Naive thymus-derived CD4-positive, alpha-beta T cell (primary cell): ENCODE measurements around the gene KIAA0232. TPM values are rescaled to one million over a fixed set of nuclear protein-coding genes. Genes with fewer than 3 reads are reported as not detected.
A peak's percentile ranks its signal among the peaks of the same experiment; 100 is the strongest.
"Not testable (repeated sequence)": the region's sequence is repeated elsewhere in the genome, so short reads cannot be mapped to it uniquely, and the experiment has no call there.

ENCODE experiments used
- ATAC-seq: fragments of 150-1000 bp; cut with Tn5 transposase; 2 replicates; pipeline ENCODE4 v1.10.0; 2021; ENCODE audit warnings: mild to moderate bottlenecking, moderate library complexity
- CTCF ChIA-PET: fragments of 350-600 bp; sonication (Branson Sonifier 250); formaldehyde crosslinking; loops from one replicate; lab custom pipeline; 2021; ENCODE audit warnings: antibody characterized with exemption; lab: Charles Lee
- POLR2A ChIA-PET: fragments of 350-600 bp; sonication (Branson Sonifier 250); formaldehyde crosslinking; loops from one replicate; lab custom pipeline; 2021; ENCODE audit warnings: antibody characterized with exemption, inconsistent platforms; lab: Charles Lee
- DNase-seq, 9 donors: peaks; one replicate each; pipeline versions ENCODE4 v3.0.0 to v3.0.0-alpha.2; 2020 to 2022; ENCODE audit warnings: mixed read lengths in 1 of 9
- H3K27ac ChIP-seq: one replicate; pipeline ENCODE4 v1.7.0; 2013; ENCODE audit warnings: mild to moderate bottlenecking, low read depth, low read length, moderate library complexity
- H3K27me3 ChIP-seq, 2 donors: one replicate each; pipeline ENCODE4 v1.7.0; 2013; ENCODE audit warnings: low read length in 2 of 2, mild to moderate bottlenecking in 2 of 2, moderate library complexity in 2 of 2; ENCODE audit not compliant: control insufficient read depth in 2 of 2, insufficient read depth in 2 of 2
- H3K36me3 ChIP-seq, 3 experiments: 1 replicate in 2 of 3; 2 replicates in 1 of 3; pipeline ENCODE4 v1.7.0; 2013; ENCODE audit warnings: low read length in 3 of 3, mild to moderate bottlenecking in 3 of 3, moderate library complexity in 1 of 3; ENCODE audit not compliant: insufficient read depth in 3 of 3, control insufficient read depth in 2 of 3
- H3K4me1 ChIP-seq, 2 donors: one replicate each; pipeline ENCODE4 v1.7.0; 2013; ENCODE audit warnings: low read length in 2 of 2, mild to moderate bottlenecking in 2 of 2, moderate library complexity in 1 of 2; ENCODE audit not compliant: control insufficient read depth in 2 of 2, insufficient read depth in 2 of 2
- H3K4me3 ChIP-seq: 2 replicates; pipeline ENCODE4 v1.7.0; 2013; ENCODE audit warnings: mild to moderate bottlenecking, low read length
- H3K9me3 ChIP-seq, 3 experiments: 1 replicate in 2 of 3; 2 replicates in 1 of 3; pipeline ENCODE4 v1.7.0; 2013; ENCODE audit warnings: low read length in 3 of 3; ENCODE audit not compliant: control insufficient read depth in 2 of 3
- H3K27ac Mint-ChIP-seq, 9 donors: one replicate each; pipeline ENCODE4 v1.8.0; 2020 to 2022; ENCODE audit warnings: mixed read lengths in 9 of 9, mild to moderate bottlenecking in 8 of 9, moderate library complexity in 5 of 9, inconsistent platforms in 2 of 9
- H3K27me3 Mint-ChIP-seq, 5 donors: one replicate each; pipeline ENCODE4 v1.8.0; 2021 to 2022; ENCODE audit warnings: mixed read lengths in 5 of 5, mild to moderate bottlenecking in 1 of 5
- H3K36me3 Mint-ChIP-seq, 5 donors: one replicate each; pipeline ENCODE4 v1.8.0; 2020 to 2022; ENCODE audit warnings: mixed read lengths in 5 of 5, mild to moderate bottlenecking in 3 of 5, inconsistent platforms in 1 of 5
- H3K4me1 Mint-ChIP-seq, 7 donors: one replicate each; pipeline ENCODE4 v1.8.0; 2020 to 2022; ENCODE audit warnings: mixed read lengths in 7 of 7, mild to moderate bottlenecking in 3 of 7, inconsistent platforms in 1 of 7
- H3K4me3 Mint-ChIP-seq, 10 donors: one replicate each; pipeline ENCODE4 v1.8.0; 2020 to 2022; ENCODE audit warnings: mild to moderate bottlenecking in 10 of 10, mixed read lengths in 10 of 10, moderate library complexity in 6 of 10, inconsistent platforms in 2 of 10
- H3K9me3 Mint-ChIP-seq, 11 donors: one replicate each; pipeline ENCODE4 v1.8.0; 2020 to 2022; ENCODE audit warnings: mixed read lengths in 11 of 11, mild to moderate bottlenecking in 4 of 11, inconsistent platforms in 1 of 11, moderate library complexity in 1 of 11
- intact Hi-C, 2 donors: fragments of 100-400 bp; cut with micrococcal nuclease; formaldehyde crosslinking; loops; one replicate each; pipeline ENCODE4 v1.15.1; 2023
- polyA plus RNA-seq, 2 donors: library from polyadenylated mRNA; unstranded; fragments of 300-500 nt; fragmentation: Illumina TruSeq; gene quantifications; one replicate each; pipeline ENCODE4 v1.2.3, GENCODE V29; 2021
- total RNA-seq, 6 experiments: library from RNA in 5 of 6; stranded (reverse) in 5 of 6; gene quantifications; 1 replicate in 5 of 6; 2 replicates in 1 of 6; pipeline ENCODE4 v1.2.3 and lab custom pipeline; 2021 to 2026

KIAA0232 gene
- total and polyA plus RNA-seq, 7 experiments from 2014 or later, result 12.0 to 24.2 (median 17.2) TPM

- H3K4me3 Mint-ChIP-seq, result peak overlapping the region in 1 of 10 donors; percentile 54
Measured at GRCh38 chr4:6889101-6889735, 106.7 kb downstream of the KIAA0232 start.

GRCh38 chr4:6889736-6890324 lies 107.3 kb downstream of the KIAA0232 start:
- H3K27me3 ChIP-seq, result no peaks in the 10 kb centered on the region
- H3K9me3 ChIP-seq, result no peaks in the 10 kb centered on the region
- H3K27me3 Mint-ChIP-seq, result no peaks in the 10 kb centered on the region
- H3K36me3 ChIP-seq, result no peaks in the 10 kb centered on the region
- no peak for ATAC-seq
- H3K27ac Mint-ChIP-seq, result no peak overlapping the region
- peak overlapping the region in 1 of 10 donors; percentile 54 for H3K4me3 Mint-ChIP-seq
- ChIA-PET POLR2A (no interaction called here), CTCF (no interaction called here)
- H3K4me1 ChIP-seq, result peaks cover 13 to 14% of the 10 kb centered on the region in 2 donors
- H3K4me3 ChIP-seq, result no peak overlapping the region
- no peak overlapping the region for H3K27ac ChIP-seq
- peaks cover 0 to 12% (median 0%) of the 10 kb centered on the region in 5 donors for H3K36me3 Mint-ChIP-seq
- H3K4me1 Mint-ChIP-seq, result peaks cover 15 to 36% (median 28%) of the 10 kb centered on the region in 7 donors
- intact Hi-C loops, result no loop called here
- peaks cover 0 to 4% (median 0%) of the 10 kb centered on the region in 11 donors for H3K9me3 Mint-ChIP-seq
- no peak for DNase-seq

More at GRCh38 chr4:6889101-6889735, 106.7 kb downstream of the KIAA0232 start:
- Mint-ChIP-seq H3K36me3 (peaks cover 0 to 12% (median 0%) of the 10 kb centered on the region in 5 donors), H3K4me1 (peaks cover 12 to 35% (median 26%) of the 10 kb centered on the region in 7 donors), H3K27ac (no peak overlapping the region), H3K9me3 (peaks cover 0 to 4% (median 0%) of the 10 kb centered on the region in 11 donors), H3K27me3 (no peaks in the 10 kb centered on the region)
- Histone ChIP-seq H3K4me1 (peaks cover 13 to 14% of the 10 kb centered on the region in 2 donors), H3K9me3 (no peaks in the 10 kb centered on the region), H3K36me3 (peaks cover 0 to 1% (median 0%) of the 10 kb centered on the region in 3 experiments), H3K27me3 (no peaks in the 10 kb centered on the region), H3K4me3 (no peak overlapping the region), H3K27ac (no peak overlapping the region)
- no peak for DNase-seq
- no peak for ATAC-seq
- ChIA-PET CTCF (no interaction called here), POLR2A (no interaction called here)
- intact Hi-C loops, result no loop called here

- Histone ChIP-seq H3K4me3 (no peak overlapping the region), H3K4me1 (peaks cover 13 to 17% of the 10 kb centered on the region in 2 donors), H3K27me3 (no peaks in the 10 kb centered on the region), H3K27ac (no peak overlapping the region), H3K9me3 (no peaks in the 10 kb centered on the region), H3K36me3 (no peaks in the 10 kb centered on the region)
- Mint-ChIP-seq H3K9me3 (peaks cover 0 to 4% (median 0%) of the 10 kb centered on the region in 11 donors), H3K4me3 (peak overlapping the region in 1 of 10 donors; percentile 51), H3K27me3 (no peaks in the 10 kb centered on the region), H3K36me3 (peaks cover 0 to 11% (median 0%) of the 10 kb centered on the region in 5 donors), H3K27ac (peak overlapping the region in 1 of 9 donors; percentile 21), H3K4me1 (peaks cover 17 to 36% (median 28%) of the 10 kb centered on the region in 7 donors)
- CTCF ChIA-PET, result no interaction called here
- POLR2A ChIA-PET, result no interaction called here
- ATAC-seq (no peak), DNase-seq (no peak)
- intact Hi-C loops, result no loop called here
Measured at GRCh38 chr4:6890358-6890757, 107.8 kb downstream of the KIAA0232 start.

- ChIA-PET POLR2A (interaction anchor here (0.6 to 2.2 kb wide), 4 partner anchors 9 to 121 kb away, joined by 3 to 7 read pairs (median 4); partner anchors contain the start of gene TBC1D14), CTCF (interaction anchor here (1.1 kb wide), 1 partner anchor 84 kb away, joined by 4 read pairs; no protein-coding TSS in a partner anchor)
- H3K36me3 ChIP-seq, intact Hi-C loops, ATAC-seq, DNase-seq, H3K4me3 ChIP-seq, H3K9me3 ChIP-seq, H3K9me3 Mint-ChIP-seq, H3K27ac ChIP-seq, H3K4me3 Mint-ChIP-seq, H3K27me3 ChIP-seq, H3K27me3 Mint-ChIP-seq: not testable (repeated sequence)
- H3K36me3 Mint-ChIP-seq, result peaks cover 0 to 11% (median 0%) of the 10 kb centered on the region in 5 donors
- peak overlapping the region in 3 of 9 donors; percentile 21 to 70 (median 49) for H3K27ac Mint-ChIP-seq
- peaks cover 17 to 36% (median 28%) of the 10 kb centered on the region in 7 donors for H3K4me1 Mint-ChIP-seq
- H3K4me1 ChIP-seq, result peaks cover 13 to 17% of the 10 kb centered on the region in 2 donors
Measured at GRCh38 chr4:6890971-6891370, 108.4 kb downstream of the KIAA0232 start.

- Histone ChIP-seq H3K36me3 (no peaks in the 10 kb centered on the region), H3K4me1 (peaks cover 13 to 17% of the 10 kb centered on the region in 2 donors), H3K27me3 (no peaks in the 10 kb centered on the region), H3K4me3 (peak overlapping the region; percentile 18), H3K9me3 (no peaks in the 10 kb centered on the region), H3K27ac (no peak overlapping the region)
- Mint-ChIP-seq H3K27me3 (no peaks in the 10 kb centered on the region), H3K36me3 (peaks cover 0 to 11% (median 0%) of the 10 kb centered on the region in 5 donors), H3K9me3 (peaks cover 0 to 9% (median 0%) of the 10 kb centered on the region in 11 donors), H3K4me3 (peak overlapping the region; percentile 10 to 72 (median 63)), H3K27ac (peak overlapping the region in 7 of 9 donors; percentile 51 to 90 (median 67)), H3K4me1 (peaks cover 17 to 41% (median 28%) of the 10 kb centered on the region in 7 donors)
- intact Hi-C loops, result loop anchor here in 1 of 2 donors (1.0 kb wide), 1 partner anchor 179 kb away; no protein-coding TSS in a partner anchor
- ChIA-PET CTCF (interaction anchor here (0.6 to 1.1 kb wide), 2 partner anchors 77 to 83 kb away, joined by 4 to 5 read pairs; no protein-coding TSS in a partner anchor), POLR2A (interaction anchor here (0.6 to 2.2 kb wide), 5 partner anchors 9 to 120 kb away, joined by 3 to 7 read pairs (median 3); partner anchors contain the start of gene TBC1D14)
- peak; percentile 40 for ATAC-seq
- no peak for DNase-seq
Measured at GRCh38 chr4:6891436-6892170, 109.1 kb downstream of the KIAA0232 start.
